K562 (cell line): Measurements from ENCODE around the gene SSH3. TPM values are rescaled to one million over a fixed set of nuclear protein-coding genes. Genes with fewer than 3 reads are reported as not detected.
A peak's percentile ranks its signal among the peaks of the same experiment; 100 is the strongest.

Source experiments
- ATAC-seq: fragments of 200-7000 bp; cut with Tn5 transposase; 3 replicates; pipeline ENCODE4 v1.9.1; 2020; ENCODE audit warnings: moderate library complexity
- BruUV-seq: library from RNA; stranded (reverse); fragments of 400-500 nt; replicated peaks from 2 replicates; lab custom pipeline; 2021; lab: Mats Ljungman, UMichigan
- CTCF ChIA-PET: fragments of 300-600 bp; formaldehyde crosslinking; extraction: SDS; loops from one replicate; lab custom pipeline; 2021; ENCODE audit warnings: low intra/inter-chr PET ratio; lab: Yijun Ruan, JAX
- POLR2A ChIA-PET: fragments of 300-600, 350-650 bp; sonication (Branson Sonifier 250); formaldehyde crosslinking; extraction: SDS; loops from one replicate; lab custom pipeline; 2021; ENCODE audit warnings: antibody characterized with exemption, inconsistent platforms; lab: Yijun Ruan, JAX
- DNase-seq, 4 experiments: peaks; one replicate each; pipeline versions ENCODE4 v3.0.0 to v3.0.0-alpha.2; 2011 to 2018; ENCODE audit warnings: low spot score in 3 of 4, mixed read lengths in 3 of 4; ENCODE audit errors: extremely low read depth in 1 of 4
- FAIRE-seq: peaks from 2 replicates; lab custom pipeline; 2011; peaks lifted over from hg19 to GRCh38; lab: Jason Lieb, UNC
- H2AFZ ChIP-seq: 2 replicates; pipeline ENCODE4 v1.6.0; 2011; ENCODE audit warnings: low read depth, low read length, control low read depth, inconsistent platforms
- H3K27ac ChIP-seq: fragments of 200-600 bp; 3 replicates; pipeline ENCODE4 v1.8.0; 2011; ENCODE audit warnings: low read depth, mild to moderate bottlenecking, control low read depth, inconsistent platforms, low read length, moderate library complexity, mixed read lengths; ENCODE audit errors: extremely low read depth
- H3K27me3 ChIP-seq, 2 experiments: fragments of 300-600 bp in 1 of 2; 2 replicates in 1 of 2; 3 replicates in 1 of 2; pipeline versions ENCODE4 v1.6.0 to v1.8.0; 2011; ENCODE audit warnings: inconsistent platforms in 2 of 2, low read length in 2 of 2, mild to moderate bottlenecking in 1 of 2, mixed read lengths in 1 of 2, moderate library complexity in 1 of 2; ENCODE audit not compliant: control insufficient read depth in 2 of 2, insufficient read depth in 2 of 2
- H3K36me3 ChIP-seq: fragments of 300-600 bp; 3 replicates; pipeline ENCODE4 v1.8.0; 2011; ENCODE audit warnings: mild to moderate bottlenecking, low read length, inconsistent platforms; ENCODE audit not compliant: control insufficient read depth, insufficient read depth
- H3K4me1 ChIP-seq, 2 experiments: fragments of 200-600 bp in 1 of 2; replicated peaks in 1 of 2; 2 replicates in 1 of 2; 3 replicates in 1 of 2; pipeline versions ENCODE4 v1.5.1 to v1.8.0; 2011; ENCODE audit warnings: inconsistent platforms in 2 of 2, low read length in 2 of 2, mild to moderate bottlenecking in 1 of 2, mixed read lengths in 1 of 2, moderate library complexity in 1 of 2; ENCODE audit not compliant: control insufficient read depth in 2 of 2, insufficient read depth in 2 of 2
- H3K4me2 ChIP-seq: 2 replicates; pipeline ENCODE4 v1.6.1; 2011; ENCODE audit warnings: low read length, control low read depth, inconsistent platforms, mixed read lengths; ENCODE audit not compliant: insufficient read depth
- H3K4me3 ChIP-seq: fragments of 200-600 bp; sonication (generic), shearing (Covaris generic); 2 replicates; pipeline ENCODE4 v1.5.1; 2016; ENCODE audit warnings: control low read depth, inconsistent platforms
- H3K79me2 ChIP-seq: fragments of 200-600 bp; 3 replicates; pipeline ENCODE4 v1.8.0; 2011; ENCODE audit warnings: low read length, inconsistent platforms; ENCODE audit not compliant: control insufficient read depth, insufficient read depth
- H3K9ac ChIP-seq, 2 experiments: 2 replicates each; pipeline versions ENCODE4 v1.6.0 to v1.6.1; 2011; ENCODE audit warnings: low read depth in 2 of 2, low read length in 2 of 2, control low read depth in 1 of 2, inconsistent platforms in 1 of 2, mild to moderate bottlenecking in 1 of 2, mixed read lengths in 1 of 2; ENCODE audit not compliant: insufficient read depth in 1 of 2
- H3K9me1 ChIP-seq: one replicate; pipeline ENCODE4 v1.6.0; 2011; ENCODE audit warnings: inconsistent platforms, mild to moderate bottlenecking, low read length, moderate library complexity; ENCODE audit not compliant: control insufficient read depth, insufficient read depth
- H3K9me3 ChIP-seq: replicated peaks from 2 replicates; pipeline ENCODE4 v1.5.1; 2011; ENCODE audit warnings: low read depth, low read length, inconsistent platforms; ENCODE audit not compliant: control insufficient read depth, insufficient read depth
- H4K20me1 ChIP-seq: replicated peaks from 2 replicates; pipeline ENCODE4 v1.6.1; 2011; ENCODE audit warnings: low read length, inconsistent platforms, mixed read lengths; ENCODE audit not compliant: control insufficient read depth, insufficient read depth
- AFF1 ChIP-seq, 2 experiments: fragments of 450-650 bp; IDR thresholded peaks; 2 replicates each; pipeline ENCODE4 v1.6.1; 2018; ENCODE audit warnings: mild to moderate bottlenecking in 2 of 2, low read depth in 1 of 2; ENCODE audit not compliant: partially characterized antibody in 2 of 2
- GABPA ChIP-seq: fragments of 200-800 bp; sonication (Bioruptor generic); conservative IDR thresholded peaks from 2 replicates; pipeline ENCODE4 v1.6.1; 2016; ENCODE audit warnings: low read depth, missing genetic modification characterization, missing compliant biosample characterization
- SPI1 ChIP-seq: IDR thresholded peaks from 2 replicates; pipeline ENCODE4 v1.6.1; 2011; ENCODE audit warnings: low read depth, low read length, control low read depth, borderline replicate concordance
- SRSF9 ChIP-seq: fragments of 200-400 bp; formaldehyde crosslinking; IDR thresholded peaks from 2 replicates; pipeline ENCODE4 v1.6.1; 2017; ENCODE audit warnings: low read depth, low read length, borderline replicate concordance
- ZNF586 ChIP-seq: fragments of 450-650 bp; formaldehyde crosslinking; conservative IDR thresholded peaks from 2 replicates; pipeline ENCODE4 v1.4.0; 2020; ENCODE audit warnings: mild to moderate bottlenecking, moderate library complexity
- ZNF75A ChIP-seq: fragments of 450-650 bp; formaldehyde crosslinking; IDR thresholded peaks from 2 replicates; pipeline ENCODE4 v1.4.0; 2020; ENCODE audit warnings: mild to moderate bottlenecking
- WGBS: fragments of 100-300 bp; shearing (Covaris generic); methylation state at CpG from one replicate; pipeline ENCODE4 v1.1.6; 2016; ENCODE audit warnings: low coverage, mixed read lengths; ENCODE audit not compliant: insufficient coverage; ENCODE audit errors: missing lambda C conversion rate; 5-methylcytosine and 5-hydroxymethylcytosine counted together
- in situ Hi-C: fragments of 300-500 bp; cut with MboI; formaldehyde crosslinking; loops from 4 replicates; pipeline ENCODE4 v1.15.0; 2018; ENCODE audit warnings: inconsistent platforms, mixed read lengths
- intact Hi-C: fragments of 100-400 bp; cut with micrococcal nuclease; formaldehyde crosslinking; loops from 2 replicates; pipeline ENCODE4 v1.14.2; 2022
- polyA plus RNA-seq, 8 experiments: library from polyadenylated mRNA; depleted of rRNA in 4 of 8; stranded (reverse) in 5 of 8; unstranded in 3 of 8; fragments of >200 nt; fragmentation: Nextera tagmentation in 2 of 8; fragmentation: Illumina TruSeq in 1 of 8; extraction: Ambion mirVana in 2 of 8; extraction: Trizol in 1 of 8; gene quantifications; 2 replicates each; pipeline versions ENCODE4 v1.2.1 to v1.2.3, GENCODE V29; 2011 to 2014; ENCODE audit warnings: inconsistent platforms in 1 of 8, missing spikeins in 1 of 8
- total RNA-seq, 7 experiments: library from RNA; depleted of rRNA in 6 of 7; stranded (reverse); fragments of >200 nt in 6 of 7; fragmentation: Illumina TruSeq in 2 of 7; extraction: Trizol in 2 of 7; gene quantifications; 2 replicates each; pipeline versions ENCODE4 v1.2.1 to v1.2.3, GENCODE V29; 2011 to 2021; ENCODE audit warnings: low replicate concordance in 1 of 7
- TF ChIP-seq, protein P1 (sequence below), 2 experiments: fragments of 450-650 bp; formaldehyde crosslinking in 1 of 2; IDR thresholded peaks; 2 replicates each; pipeline versions ENCODE4 v1.4.0 to v1.6.1; 2014 to 2020; ENCODE audit warnings: mild to moderate bottlenecking in 2 of 2, borderline replicate concordance in 1 of 2, low read depth in 1 of 2

The SSH3 gene
- total and polyA plus RNA-seq, 9 of the 15 experiments (the other 6 are each of a cell fraction or from before 2014, with no cell fraction given): 0.07 to 1.0 (median 0.24) TPM; not detected in 3

GRCh38 chr11:67312187-67313021 lies 9.1 kb downstream of the SSH3 start:
- Histone ChIP-seq H3K9me3 (no peaks in the 10 kb centered on the region), H3K79me2 (no peaks in the 10 kb centered on the region), H3K4me2 (peak overlapping the region; percentile 76), H3K9me1 (no peaks in the 10 kb centered on the region), H3K27ac (peak overlapping the region; percentile 67), H3K9ac (peak overlapping the region; percentile 40 to 83), H3K4me3 (no peak overlapping the region), H3K36me3 (no peaks in the 10 kb centered on the region), H3K27me3 (no peaks in the 10 kb centered on the region), H2AFZ (peak overlapping the region; percentile 58), H4K20me1 (no peaks in the 10 kb centered on the region), H3K4me1 (peaks cover 37 to 65% of the 10 kb centered on the region in 2 experiments)
- intact Hi-C loops: loop anchor here (1.0 kb wide), 1 partner anchor 35 kb away; no protein-coding TSS in a partner anchor
- ChIA-PET POLR2A (interaction anchor here (0.6 to 3.5 kb wide), 3 partner anchors 10 to 174 kb away, joined by 3 to 10 read pairs (median 3); no protein-coding TSS in a partner anchor), CTCF (no interaction called here)
- peak; percentile 76 to 87 (median 77) for DNase-seq
- ATAC-seq: peak; percentile 55
- in situ Hi-C loops: loop anchor here (5.0 kb wide), 1 partner anchor 35 kb away; no protein-coding TSS in a partner anchor
- WGBS: 7% methylated on average over 19 of the region's 22 CpGs
- FAIRE-seq: peak; percentile 84
- BruUV-seq: no TSS peak
- TF ChIP-seq GABPA (peak; percentile 77), ZNF75A (CRISPR knock-in tag) (no peak), ZNF586 (CRISPR knock-in tag) (no peak), AFF1 (IDR thresholded peaks at IDR 0.05; ENCODE audit: low read depth in 1 of 2, partially characterized antibody in 2 of 2) (peak; percentile 33 to 53), SRSF9 (no peak), SPI1 (peak; percentile 97)
- TF ChIP-seq, protein P1, sequence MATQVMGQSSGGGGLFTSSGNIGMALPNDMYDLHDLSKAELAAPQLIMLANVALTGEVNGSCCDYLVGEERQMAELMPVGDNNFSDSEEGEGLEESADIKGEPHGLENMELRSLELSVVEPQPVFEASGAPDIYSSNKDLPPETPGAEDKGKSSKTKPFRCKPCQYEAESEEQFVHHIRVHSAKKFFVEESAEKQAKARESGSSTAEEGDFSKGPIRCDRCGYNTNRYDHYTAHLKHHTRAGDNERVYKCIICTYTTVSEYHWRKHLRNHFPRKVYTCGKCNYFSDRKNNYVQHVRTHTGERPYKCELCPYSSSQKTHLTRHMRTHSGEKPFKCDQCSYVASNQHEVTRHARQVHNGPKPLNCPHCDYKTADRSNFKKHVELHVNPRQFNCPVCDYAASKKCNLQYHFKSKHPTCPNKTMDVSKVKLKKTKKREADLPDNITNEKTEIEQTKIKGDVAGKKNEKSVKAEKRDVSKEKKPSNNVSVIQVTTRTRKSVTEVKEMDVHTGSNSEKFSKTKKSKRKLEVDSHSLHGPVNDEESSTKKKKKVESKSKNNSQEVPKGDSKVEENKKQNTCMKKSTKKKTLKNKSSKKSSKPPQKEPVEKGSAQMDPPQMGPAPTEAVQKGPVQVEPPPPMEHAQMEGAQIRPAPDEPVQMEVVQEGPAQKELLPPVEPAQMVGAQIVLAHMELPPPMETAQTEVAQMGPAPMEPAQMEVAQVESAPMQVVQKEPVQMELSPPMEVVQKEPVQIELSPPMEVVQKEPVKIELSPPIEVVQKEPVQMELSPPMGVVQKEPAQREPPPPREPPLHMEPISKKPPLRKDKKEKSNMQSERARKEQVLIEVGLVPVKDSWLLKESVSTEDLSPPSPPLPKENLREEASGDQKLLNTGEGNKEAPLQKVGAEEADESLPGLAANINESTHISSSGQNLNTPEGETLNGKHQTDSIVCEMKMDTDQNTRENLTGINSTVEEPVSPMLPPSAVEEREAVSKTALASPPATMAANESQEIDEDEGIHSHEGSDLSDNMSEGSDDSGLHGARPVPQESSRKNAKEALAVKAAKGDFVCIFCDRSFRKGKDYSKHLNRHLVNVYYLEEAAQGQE (IDR thresholded peaks at IDR 0.05; ENCODE audit: borderline replicate concordance): no peak
- TF ChIP-seq, protein P1 (CRISPR knock-in tag; IDR thresholded peaks at IDR 0.05; ENCODE audit: low read depth): no peak
